Measurements from ENCODE around the gene IL2RA. TPM values are rescaled to one million over a fixed set of nuclear protein-coding genes. Genes with fewer than 3 reads are reported as not detected.

The IL2RA gene
- total RNA-seq, 1 donor = not detected

DNA sequence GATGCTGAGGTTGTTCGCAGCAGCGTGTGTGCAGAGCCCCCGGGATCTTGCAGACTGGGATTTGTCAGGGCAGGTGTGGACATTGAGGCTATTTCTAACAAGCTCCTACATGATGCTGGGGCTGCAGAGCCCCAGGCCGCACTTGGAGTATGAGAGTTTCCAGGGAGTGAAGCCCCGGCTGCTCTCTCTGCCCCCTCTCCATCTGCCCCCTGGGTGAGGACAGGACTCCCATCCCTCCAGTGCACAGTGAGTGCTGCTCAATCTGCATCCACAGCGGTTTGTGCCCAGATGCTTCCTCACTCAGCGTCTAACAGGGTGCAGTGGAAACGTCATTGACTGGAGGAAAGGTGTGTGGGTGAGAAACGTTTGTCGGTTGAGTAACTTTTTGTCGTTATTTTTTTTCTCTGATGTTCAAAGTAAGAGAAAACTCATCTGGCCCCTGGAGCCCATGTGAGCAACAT is 25.3 kb downstream of the IL2RA start:
- Histone ChIP-seq H4K20me1 (ENCODE audit: insufficient read depth, low read length) (no peaks in the 10 kb centered on the region), H3K27ac (ENCODE audit: low read depth, low read length) (no peak overlapping the region), H3K27me3 (ENCODE audit: insufficient read depth, low read length) (peaks cover 33% of the 10 kb centered on the region), H2AFZ (ENCODE audit: low read length) (no peak overlapping the region), H3K79me2 (ENCODE audit: insufficient read depth, low read length) (no peaks in the 10 kb centered on the region), H3K4me2 (ENCODE audit: insufficient read depth, low read length) (no peak overlapping the region), H3K4me1 (ENCODE audit: insufficient read depth, low read length) (no peaks in the 10 kb centered on the region), H3K4me3 (ENCODE audit: insufficient read depth, low read length) (no peak overlapping the region), H3K9me3 (ENCODE audit: low read depth, low read length) (no peaks in the 10 kb centered on the region), H3K36me3 (ENCODE audit: insufficient read depth, low read length) (no peaks in the 10 kb centered on the region)
- TF ChIP-seq, protein P1, sequence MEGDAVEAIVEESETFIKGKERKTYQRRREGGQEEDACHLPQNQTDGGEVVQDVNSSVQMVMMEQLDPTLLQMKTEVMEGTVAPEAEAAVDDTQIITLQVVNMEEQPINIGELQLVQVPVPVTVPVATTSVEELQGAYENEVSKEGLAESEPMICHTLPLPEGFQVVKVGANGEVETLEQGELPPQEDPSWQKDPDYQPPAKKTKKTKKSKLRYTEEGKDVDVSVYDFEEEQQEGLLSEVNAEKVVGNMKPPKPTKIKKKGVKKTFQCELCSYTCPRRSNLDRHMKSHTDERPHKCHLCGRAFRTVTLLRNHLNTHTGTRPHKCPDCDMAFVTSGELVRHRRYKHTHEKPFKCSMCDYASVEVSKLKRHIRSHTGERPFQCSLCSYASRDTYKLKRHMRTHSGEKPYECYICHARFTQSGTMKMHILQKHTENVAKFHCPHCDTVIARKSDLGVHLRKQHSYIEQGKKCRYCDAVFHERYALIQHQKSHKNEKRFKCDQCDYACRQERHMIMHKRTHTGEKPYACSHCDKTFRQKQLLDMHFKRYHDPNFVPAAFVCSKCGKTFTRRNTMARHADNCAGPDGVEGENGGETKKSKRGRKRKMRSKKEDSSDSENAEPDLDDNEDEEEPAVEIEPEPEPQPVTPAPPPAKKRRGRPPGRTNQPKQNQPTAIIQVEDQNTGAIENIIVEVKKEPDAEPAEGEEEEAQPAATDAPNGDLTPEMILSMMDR (IDR thresholded peaks at IDR 0.05; ENCODE audit: extremely low read depth, low read depth, low read length) = no peak
- DNase-seq (ENCODE audit: insufficient read length, low spot score, missing footprints) = no peak

DNA sequence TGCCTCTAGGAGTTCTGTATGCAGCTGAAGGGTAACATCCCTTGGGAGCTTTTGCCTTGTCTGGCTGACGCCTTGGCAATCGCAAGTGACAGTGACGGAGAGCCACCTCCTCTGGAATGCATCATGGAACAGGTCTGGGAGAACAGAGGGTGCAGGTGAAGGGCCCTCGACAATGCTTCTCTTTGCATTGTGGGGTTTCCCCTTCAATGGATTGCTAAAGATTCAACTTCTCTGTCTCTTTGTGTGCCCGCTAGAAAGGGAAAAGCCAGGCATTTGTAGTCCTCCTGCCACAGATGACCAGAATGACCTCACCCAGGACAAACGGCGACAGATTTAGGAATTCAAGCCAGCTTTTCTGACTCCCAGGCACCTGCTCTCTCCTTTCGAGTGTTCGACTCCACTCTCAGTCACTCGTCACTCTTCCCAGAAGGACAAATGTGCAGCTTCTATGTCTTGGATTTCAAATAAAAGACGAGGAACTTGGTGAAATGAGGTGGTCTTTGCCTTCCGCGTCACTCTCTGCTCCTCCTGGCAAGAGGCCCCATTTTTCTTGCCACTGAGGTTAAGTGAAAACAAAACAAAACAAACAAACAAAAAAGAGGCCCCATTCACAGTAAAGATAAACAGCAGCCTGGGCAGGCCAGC is 26.1 kb downstream of the IL2RA start:
- H3K4me1 ChIP-seq (ENCODE audit: insufficient read depth, low read length) = no peaks in the 10 kb centered on the region
- DNase-seq (ENCODE audit: insufficient read length, low spot score, missing footprints) = no peak
- no peak overlapping the region for H2AFZ ChIP-seq (ENCODE audit: low read length)
- TF ChIP-seq, protein P1 (IDR thresholded peaks at IDR 0.05; ENCODE audit: extremely low read depth, low read depth, low read length) = no peak
- H4K20me1 ChIP-seq (ENCODE audit: insufficient read depth, low read length) = no peaks in the 10 kb centered on the region
- no peak overlapping the region for H3K27ac ChIP-seq (ENCODE audit: low read depth, low read length)
- H3K4me2 ChIP-seq (ENCODE audit: insufficient read depth, low read length) = no peak overlapping the region
- peaks cover 33% of the 10 kb centered on the region for H3K27me3 ChIP-seq (ENCODE audit: insufficient read depth, low read length)
- H3K36me3 ChIP-seq (ENCODE audit: insufficient read depth, low read length) = no peaks in the 10 kb centered on the region
- no peak overlapping the region for H3K4me3 ChIP-seq (ENCODE audit: insufficient read depth, low read length)
- H3K79me2 ChIP-seq (ENCODE audit: insufficient read depth, low read length) = no peaks in the 10 kb centered on the region
- no peaks in the 10 kb centered on the region for H3K9me3 ChIP-seq (ENCODE audit: low read depth, low read length)

DNA sequence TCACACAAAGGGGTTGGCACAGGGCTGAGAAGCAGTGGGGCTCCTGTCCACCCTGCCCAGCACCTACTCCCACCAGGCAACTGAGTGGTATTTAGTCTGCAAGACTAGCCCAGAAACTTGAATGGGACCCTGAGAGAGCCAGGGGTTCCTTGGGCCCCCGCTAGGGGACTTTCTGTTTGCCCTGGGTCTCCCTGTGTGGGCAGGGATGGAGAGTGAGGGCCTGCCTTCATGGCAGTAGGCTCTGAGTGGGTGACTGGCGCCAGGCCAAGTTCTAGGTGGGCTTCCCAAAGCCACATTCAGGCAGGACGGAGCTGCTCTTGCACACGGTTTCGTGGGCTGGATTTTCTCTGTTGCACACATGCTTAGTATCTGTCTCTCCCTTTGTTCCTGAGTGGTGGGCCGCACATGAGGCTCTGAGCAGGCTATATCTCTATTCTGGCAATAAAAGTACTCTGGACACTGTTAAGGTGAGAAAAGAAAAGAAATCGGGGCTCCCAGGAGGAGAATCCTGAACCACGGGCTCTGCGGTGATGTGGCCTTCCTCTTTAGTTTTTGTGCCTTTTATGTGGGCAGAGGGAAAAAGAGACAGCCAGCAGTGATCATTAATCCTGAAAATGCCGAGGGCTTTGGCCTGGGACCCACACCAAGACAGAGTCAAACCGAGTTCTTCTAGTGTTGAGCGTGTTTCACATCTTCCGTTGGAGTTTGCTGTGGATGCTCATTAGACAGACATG is 26.9 kb downstream of the IL2RA start:
- no peaks in the 10 kb centered on the region for H3K79me2 ChIP-seq (ENCODE audit: insufficient read depth, low read length)
- TF ChIP-seq, protein P1 (IDR thresholded peaks at IDR 0.05; ENCODE audit: extremely low read depth, low read depth, low read length) = no peak
- no peak overlapping the region for H3K4me2 ChIP-seq (ENCODE audit: insufficient read depth, low read length)
- no peak overlapping the region for H2AFZ ChIP-seq (ENCODE audit: low read length)
- no peaks in the 10 kb centered on the region for H3K36me3 ChIP-seq (ENCODE audit: insufficient read depth, low read length)
- peaks cover 33% of the 10 kb centered on the region for H3K27me3 ChIP-seq (ENCODE audit: insufficient read depth, low read length)
- no peak overlapping the region for H3K4me3 ChIP-seq (ENCODE audit: insufficient read depth, low read length)
- no peak overlapping the region for H3K27ac ChIP-seq (ENCODE audit: low read depth, low read length)
- H3K4me1 ChIP-seq (ENCODE audit: insufficient read depth, low read length) = no peaks in the 10 kb centered on the region
- no peak for DNase-seq (ENCODE audit: insufficient read length, low spot score, missing footprints)
- no peaks in the 10 kb centered on the region for H3K9me3 ChIP-seq (ENCODE audit: low read depth, low read length)
- no peaks in the 10 kb centered on the region for H4K20me1 ChIP-seq (ENCODE audit: insufficient read depth, low read length)

DNA sequence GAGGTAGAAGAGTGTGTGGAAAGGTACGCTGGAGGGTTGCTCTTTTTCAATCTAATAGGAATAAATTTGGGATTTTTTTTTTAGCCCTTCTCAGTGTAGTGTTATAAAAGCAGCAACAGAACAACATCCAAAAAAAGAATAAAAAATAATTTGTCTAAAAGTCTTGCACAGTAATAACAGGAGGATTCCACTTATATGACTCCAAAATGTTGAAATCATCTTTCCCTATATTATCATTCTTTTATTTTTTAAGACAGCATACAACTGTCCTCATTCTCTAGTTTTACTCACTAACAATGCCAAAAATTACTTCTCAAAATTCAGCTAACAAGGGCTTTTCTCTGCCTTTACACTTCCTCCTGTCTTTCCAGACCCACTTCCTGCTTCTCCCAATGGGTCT is 27.8 kb downstream of the IL2RA start:
- H3K9me3 ChIP-seq (ENCODE audit: low read depth, low read length) = no peaks in the 10 kb centered on the region
- TF ChIP-seq, protein P1 (IDR thresholded peaks at IDR 0.05; ENCODE audit: extremely low read depth, low read depth, low read length) = no peak
- DNase-seq (ENCODE audit: insufficient read length, low spot score, missing footprints) = no peak
- no peak overlapping the region for H3K4me2 ChIP-seq (ENCODE audit: insufficient read depth, low read length)
- no peak overlapping the region for H2AFZ ChIP-seq (ENCODE audit: low read length)
- H4K20me1 ChIP-seq (ENCODE audit: insufficient read depth, low read length) = no peaks in the 10 kb centered on the region
- H3K27ac ChIP-seq (ENCODE audit: low read depth, low read length) = no peak overlapping the region
- H3K79me2 ChIP-seq (ENCODE audit: insufficient read depth, low read length) = no peaks in the 10 kb centered on the region
- H3K27me3 ChIP-seq (ENCODE audit: insufficient read depth, low read length) = peaks cover 26% of the 10 kb centered on the region
- H3K36me3 ChIP-seq (ENCODE audit: insufficient read depth, low read length) = no peaks in the 10 kb centered on the region
- H3K4me3 ChIP-seq (ENCODE audit: insufficient read depth, low read length) = no peak overlapping the region
- H3K4me1 ChIP-seq (ENCODE audit: insufficient read depth, low read length) = no peaks in the 10 kb centered on the region
